H9 (cell line): ENCODE measurements around the gene FUS. TPM values are rescaled to one million over a fixed set of nuclear protein-coding genes. Genes with fewer than 3 reads are reported as not detected.

Experiments used
- DNase-seq: peaks from one replicate; pipeline ENCODE4 v3.0.0-alpha.2; 2017
- H2AFZ ChIP-seq: one replicate; pipeline ENCODE4 v1.6.1; 2013; ENCODE audit warnings: mild to moderate bottlenecking, low read length, control low read depth, moderate library complexity
- H2AK5ac ChIP-seq: 2 replicates; pipeline ENCODE4 v1.6.1; 2013; ENCODE audit warnings: low read length, control low read depth, mixed read lengths; ENCODE audit not compliant: insufficient read length
- H2BK120ac ChIP-seq: one replicate; pipeline ENCODE4 v1.6.1; 2013; ENCODE audit warnings: low read depth, mild to moderate bottlenecking, low read length, control low read depth, inconsistent platforms; ENCODE audit not compliant: poor library complexity, severe bottlenecking
- H2BK12ac ChIP-seq: 2 replicates; pipeline ENCODE4 v1.6.1; 2013; ENCODE audit warnings: low read length, control low read depth, mixed read lengths, low read depth; ENCODE audit not compliant: insufficient read length
- H2BK15ac ChIP-seq: 2 replicates; pipeline ENCODE4 v1.6.1; 2013; ENCODE audit warnings: low read depth, low read length, control low read depth
- H2BK20ac ChIP-seq: one replicate; pipeline ENCODE4 v1.6.1; 2013; ENCODE audit warnings: low read depth, mild to moderate bottlenecking, low read length, control low read depth, inconsistent platforms; ENCODE audit not compliant: poor library complexity, severe bottlenecking
- H2BK5ac ChIP-seq: 2 replicates; pipeline ENCODE4 v1.6.1; 2013; ENCODE audit warnings: low read length, control low read depth, mixed read lengths; ENCODE audit not compliant: insufficient read length
- H3K14ac ChIP-seq: 2 replicates; pipeline ENCODE4 v1.6.1; 2013; ENCODE audit warnings: low read length, control low read depth; ENCODE audit not compliant: insufficient read depth
- H3K18ac ChIP-seq: 2 replicates; pipeline ENCODE4 v1.6.1; 2013; ENCODE audit warnings: low read depth, mild to moderate bottlenecking, mixed read lengths, low read length, control low read depth; ENCODE audit not compliant: insufficient read length
- H3K23ac ChIP-seq: 2 replicates; pipeline ENCODE4 v1.6.1; 2013; ENCODE audit warnings: low read length, control low read depth, mixed read lengths, low read depth; ENCODE audit not compliant: insufficient read length
- H3K23me2 ChIP-seq: 2 replicates; pipeline ENCODE4 v1.6.1; 2013; ENCODE audit warnings: low read depth, mild to moderate bottlenecking, mixed read lengths, low read length, control low read depth; ENCODE audit not compliant: insufficient read length, poor library complexity, severe bottlenecking
- H3K27ac ChIP-seq: 2 replicates; pipeline ENCODE4 v1.5.1; 2013; ENCODE audit warnings: low read length, control low read depth, mixed read lengths, low read depth; ENCODE audit not compliant: insufficient read length
- H3K27me3 ChIP-seq: 2 replicates; pipeline ENCODE4 v1.6.1; 2013; ENCODE audit warnings: low read length, control low read depth, inconsistent platforms; ENCODE audit not compliant: insufficient read depth
- H3K4ac ChIP-seq: 2 replicates; pipeline ENCODE4 v1.6.1; 2013; ENCODE audit warnings: low read depth, mild to moderate bottlenecking, control low read depth, inconsistent platforms, low read length, moderate library complexity
- H3K4me1 ChIP-seq: 2 replicates; pipeline ENCODE4 v1.6.1; 2013; ENCODE audit warnings: low read length, control low read depth, inconsistent platforms; ENCODE audit not compliant: insufficient read depth
- H3K4me2 ChIP-seq: 2 replicates; pipeline ENCODE4 v1.6.1; 2013; ENCODE audit warnings: low read length, control low read depth, mixed read lengths; ENCODE audit not compliant: insufficient read length, insufficient read depth
- H3K56ac ChIP-seq: 2 replicates; pipeline ENCODE4 v1.6.1; 2013; ENCODE audit warnings: low read depth, mild to moderate bottlenecking, mixed read lengths, low read length, control low read depth; ENCODE audit not compliant: insufficient read length
- H3K79me1 ChIP-seq: 2 replicates; pipeline ENCODE4 v1.6.1; 2013; ENCODE audit warnings: low read depth, mild to moderate bottlenecking, moderate library complexity, low read length, control low read depth, inconsistent platforms; ENCODE audit not compliant: insufficient read depth, poor library complexity, severe bottlenecking
- H3K79me2 ChIP-seq: 2 replicates; pipeline ENCODE4 v1.6.1; 2013; ENCODE audit warnings: low read length, control low read depth, inconsistent platforms; ENCODE audit not compliant: insufficient read depth
- H3K9ac ChIP-seq: 2 replicates; pipeline ENCODE4 v1.6.1; 2013; ENCODE audit warnings: low read length, control low read depth, mixed read lengths; ENCODE audit not compliant: insufficient read length; ENCODE audit errors: extremely low read depth
- H3K9me3 ChIP-seq: one replicate; pipeline ENCODE4 v1.6.1; 2013; ENCODE audit warnings: low read depth, low read length, inconsistent platforms; ENCODE audit not compliant: control insufficient read depth
- H3T11ph ChIP-seq: one replicate; pipeline ENCODE4 v1.6.1; 2013; ENCODE audit warnings: mild to moderate bottlenecking, low read length, control low read depth, inconsistent platforms
- H4K20me1 ChIP-seq: one replicate; pipeline ENCODE4 v1.6.1; 2013; ENCODE audit not compliant: control insufficient read depth, insufficient read length, insufficient read depth
- H4K5ac ChIP-seq: 2 replicates; pipeline ENCODE4 v1.6.1; 2013; ENCODE audit warnings: low read depth, mild to moderate bottlenecking, mixed read lengths, low read length, control low read depth; ENCODE audit not compliant: insufficient read length
- H4K8ac ChIP-seq: replicated peaks from 2 replicates; pipeline ENCODE4 v1.6.1; 2013; ENCODE audit warnings: low read length, control low read depth, mixed read lengths, low read depth; ENCODE audit not compliant: insufficient read length
- H4K91ac ChIP-seq: 2 replicates; pipeline ENCODE4 v1.6.1; 2013; ENCODE audit warnings: low read depth, mild to moderate bottlenecking, moderate library complexity, mixed read lengths, low read length, control low read depth; ENCODE audit not compliant: insufficient read length
- H3K27ac Mint-ChIP-seq, 3 experiments: 2 replicates in 2 of 3; 3 replicates in 1 of 3; pipeline ENCODE4 v1.8.0; 2020 to 2021; ENCODE audit warnings: mixed read lengths in 3 of 3, mild to moderate bottlenecking in 1 of 3, moderate library complexity in 1 of 3
- H3K27me3 Mint-ChIP-seq: 2 replicates; pipeline ENCODE4 v1.8.0; 2021; ENCODE audit warnings: low read depth, mild to moderate bottlenecking, moderate library complexity, mixed read lengths
- H3K36me3 Mint-ChIP-seq, 3 experiments: 2 replicates in 2 of 3; 3 replicates in 1 of 3; pipeline ENCODE4 v1.8.0; 2020 to 2021; ENCODE audit warnings: low read depth in 3 of 3, mixed read lengths in 3 of 3; ENCODE audit not compliant: insufficient read depth in 1 of 3
- H3K4me1 Mint-ChIP-seq, 2 experiments: 2 replicates each; pipeline ENCODE4 v1.8.0; 2020; ENCODE audit warnings: mixed read lengths in 2 of 2
- H3K4me3 Mint-ChIP-seq, 2 experiments: 2 replicates in 1 of 2; 3 replicates in 1 of 2; pipeline ENCODE4 v1.8.0; 2020 to 2021; ENCODE audit warnings: mild to moderate bottlenecking in 2 of 2, mixed read lengths in 2 of 2, moderate library complexity in 1 of 2
- H3K9me3 Mint-ChIP-seq, 2 experiments: 2 replicates in 1 of 2; 3 replicates in 1 of 2; pipeline ENCODE4 v1.8.0; 2020; ENCODE audit warnings: mild to moderate bottlenecking in 2 of 2, mixed read lengths in 2 of 2, moderate library complexity in 1 of 2
- WGBS: extraction: QIAGEN DNeasy Blood & Tissue Kit; methylation state at CpG from one replicate; pipeline ENCODE4 v1.1.7; 2013; ENCODE audit warnings: missing lambda C conversion rate, low lambda C conversion rate, mixed read lengths; ENCODE audit not compliant: insufficient read length; ENCODE audit errors: extremely low coverage; 5-methylcytosine and 5-hydroxymethylcytosine counted together
- total RNA-seq: library from RNA; stranded (reverse); gene quantifications from 2 replicates; pipeline ENCODE4 v1.2.1, GENCODE V29; 2021
- TF ChIP-seq, protein P1 (sequence below): fragments of 200-600 bp; sonication (generic); conservative IDR thresholded peaks from 3 replicates; pipeline ENCODE4 v1.8.0; 2021; ENCODE audit warnings: antibody characterized with exemption, mild to moderate bottlenecking

Gene FUS
- total RNA-seq, 1 experiment from 2014 or later = 1,034 TPM

DNA sequence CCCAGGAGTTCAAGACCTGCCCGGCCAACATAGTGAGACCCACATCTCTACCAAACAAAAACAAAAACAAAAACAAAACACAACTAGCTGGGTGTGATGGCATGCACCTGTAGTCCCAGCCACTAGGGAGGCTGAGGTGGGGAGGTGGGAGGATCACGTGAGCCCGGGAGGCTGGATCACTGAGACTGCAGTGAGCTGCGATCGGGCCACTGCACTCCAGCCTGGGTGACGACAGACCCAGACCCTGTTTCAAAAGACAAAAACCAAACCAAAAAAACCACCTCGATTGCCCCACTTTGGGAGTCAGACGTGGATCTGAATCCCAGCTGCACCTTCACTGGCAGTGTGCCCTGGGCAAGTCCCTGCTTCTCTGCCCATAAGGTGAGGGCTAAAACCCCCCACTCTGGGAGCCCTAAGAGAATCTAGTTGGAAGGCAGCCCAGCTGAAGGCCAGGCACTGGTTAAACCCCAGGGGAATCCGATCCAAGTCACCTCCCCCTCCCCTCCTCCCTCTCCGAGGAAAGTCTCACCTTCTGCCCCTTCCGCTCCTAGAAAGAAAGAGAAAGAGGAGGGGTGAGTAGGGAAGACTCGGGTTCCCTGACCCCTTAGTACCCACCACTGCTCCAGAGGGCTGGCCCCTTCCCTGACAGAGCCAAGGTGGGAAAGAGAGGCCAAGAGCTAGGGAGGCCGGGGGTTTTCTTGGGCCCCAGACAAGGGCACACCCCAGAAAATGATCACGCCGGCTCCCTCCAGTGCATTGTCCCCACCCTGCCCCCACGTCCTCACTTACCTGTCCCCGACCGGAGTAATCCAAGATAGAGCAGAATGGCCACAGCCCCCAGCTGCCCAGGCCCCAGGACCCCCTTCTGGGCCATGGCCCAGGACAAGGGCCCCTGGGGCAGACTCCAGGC, 45.1 kb upstream of the FUS start:
- Histone ChIP-seq H3K23ac (no peak overlapping the region), H2BK15ac (no peak overlapping the region; the same call in 1 of the 2 replicates), H4K20me1 (no peaks in the 10 kb centered on the region), H3K27me3 (no peaks in the 10 kb centered on the region), H4K8ac (no peak overlapping the region), H3K18ac (peak overlapping the region; percentile 89), H2AFZ (no peak overlapping the region), H3K4ac (no peak overlapping the region; the same call in 1 of the 2 replicates), H3K27ac (no peak overlapping the region), H2AK5ac (no peak overlapping the region), H3K9ac (peak overlapping the region; percentile 81), H3K23me2 (peaks cover 5% of the 10 kb centered on the region), H3K79me1 (peaks cover 5% of the 10 kb centered on the region), H3K4me1 (peaks cover 18% of the 10 kb centered on the region; the same call in 1 of the 2 replicates), H2BK20ac (no peak overlapping the region), H3K56ac (no peak overlapping the region), H4K5ac (no peak overlapping the region), H2BK5ac (no peak overlapping the region), H4K91ac (no peak overlapping the region), H3K14ac (0 out of 2 replicates have a peak overlapping the region, but pooled peaks have one; percentile 56), H2BK120ac (no peak overlapping the region), H3K79me2 (peaks cover 4% of the 10 kb centered on the region; the same call in 1 of the 2 replicates), H3T11ph (no peak overlapping the region), H2BK12ac (no peak overlapping the region), H3K4me2 (peak overlapping the region; percentile 38), H3K9me3 (no peaks in the 10 kb centered on the region)
- Mint-ChIP-seq H3K27me3 (no peaks in the 10 kb centered on the region), H3K9me3 (no peaks in the 10 kb centered on the region; a peak in 1 of 5 replicates), H3K27ac (peak overlapping the region; percentile 95 to 99 (median 97)), H3K4me1 (peaks cover 55 to 67% of the 10 kb centered on the region in 2 experiments), H3K4me3 (peak overlapping the region; percentile 81 to 92), H3K36me3 (peaks cover 27 to 34% (median 27%) of the 10 kb centered on the region in 3 experiments)
- DNase-seq = peak; percentile 80
- TF ChIP-seq, protein P1, sequence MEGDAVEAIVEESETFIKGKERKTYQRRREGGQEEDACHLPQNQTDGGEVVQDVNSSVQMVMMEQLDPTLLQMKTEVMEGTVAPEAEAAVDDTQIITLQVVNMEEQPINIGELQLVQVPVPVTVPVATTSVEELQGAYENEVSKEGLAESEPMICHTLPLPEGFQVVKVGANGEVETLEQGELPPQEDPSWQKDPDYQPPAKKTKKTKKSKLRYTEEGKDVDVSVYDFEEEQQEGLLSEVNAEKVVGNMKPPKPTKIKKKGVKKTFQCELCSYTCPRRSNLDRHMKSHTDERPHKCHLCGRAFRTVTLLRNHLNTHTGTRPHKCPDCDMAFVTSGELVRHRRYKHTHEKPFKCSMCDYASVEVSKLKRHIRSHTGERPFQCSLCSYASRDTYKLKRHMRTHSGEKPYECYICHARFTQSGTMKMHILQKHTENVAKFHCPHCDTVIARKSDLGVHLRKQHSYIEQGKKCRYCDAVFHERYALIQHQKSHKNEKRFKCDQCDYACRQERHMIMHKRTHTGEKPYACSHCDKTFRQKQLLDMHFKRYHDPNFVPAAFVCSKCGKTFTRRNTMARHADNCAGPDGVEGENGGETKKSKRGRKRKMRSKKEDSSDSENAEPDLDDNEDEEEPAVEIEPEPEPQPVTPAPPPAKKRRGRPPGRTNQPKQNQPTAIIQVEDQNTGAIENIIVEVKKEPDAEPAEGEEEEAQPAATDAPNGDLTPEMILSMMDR = peak; percentile 30; the same call in 1 of the 3 replicates
- WGBS = no CpG with 5 or more reads among the region's 18 CpGs
